NCI-H1436 treated with DMSO at 0.1 percent for 48 hours (cell line): Measurements from ENCODE around the gene ZBTB7C.

ENCODE experiments used
- DNase-seq: peaks from one replicate; lab custom pipeline; 2025; lab: John Stamatoyannopoulos, UW

ZBTB7C gene

DNA sequence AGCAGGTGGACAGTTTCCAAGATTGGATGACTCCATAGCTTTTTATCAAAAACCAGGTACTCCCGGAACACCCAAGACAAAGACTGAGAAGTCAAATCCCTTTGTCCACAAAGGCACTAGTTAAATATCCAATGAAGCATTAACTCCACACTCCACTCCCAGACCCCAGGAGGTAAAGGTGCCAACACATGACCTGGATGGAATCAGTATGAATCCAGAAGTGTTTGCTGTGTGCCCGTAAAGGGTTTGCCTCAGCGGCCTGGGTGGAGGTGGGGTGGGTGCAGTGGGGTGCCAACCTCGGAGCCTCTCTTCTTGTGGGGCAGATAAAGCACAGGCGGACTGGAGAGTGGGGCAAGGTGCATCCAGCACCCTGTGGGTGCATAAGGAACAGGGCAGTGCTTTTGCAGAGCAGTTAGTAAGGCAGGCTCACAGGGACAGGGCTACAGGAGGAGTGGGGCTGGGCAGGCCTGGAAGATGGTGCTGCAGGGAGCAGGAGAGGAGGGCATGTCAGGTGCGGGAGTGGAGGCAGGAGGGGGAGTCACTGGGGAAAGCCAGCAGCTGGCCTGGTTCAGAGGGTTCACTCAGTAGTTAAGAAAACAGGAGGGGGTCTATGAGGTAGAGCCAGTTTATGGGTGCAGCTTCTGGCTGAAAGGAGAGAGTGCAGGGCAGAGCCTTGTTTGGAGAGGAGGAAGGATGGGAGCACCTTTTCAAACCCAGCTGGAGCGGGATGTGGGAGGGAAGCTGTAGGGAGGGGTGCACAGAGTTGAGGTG is 270.3 kb downstream of the ZBTB7C start:
- DNase-seq: no peak

DNA sequence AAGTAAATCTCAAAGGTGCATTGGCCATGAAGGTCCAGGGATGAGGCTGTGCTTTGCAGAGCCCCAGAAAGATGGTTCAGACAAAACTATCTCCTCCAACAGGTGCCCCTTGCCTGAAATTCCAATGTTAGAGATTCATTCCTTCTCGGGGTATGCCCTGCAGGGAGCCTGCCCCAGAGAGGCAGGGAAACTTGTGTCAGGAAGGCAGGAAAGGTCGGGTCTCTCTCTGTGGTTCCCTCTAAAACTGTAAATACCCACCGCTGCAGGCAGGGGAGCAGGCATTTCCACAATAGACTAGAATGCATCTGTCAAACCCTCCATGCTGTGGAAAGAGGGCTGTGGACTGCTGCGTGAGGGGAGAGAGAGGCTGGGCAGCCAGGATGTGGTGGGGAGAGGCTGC is 271.0 kb downstream of the ZBTB7C start:
- DNase-seq: no peak

- DNase-seq: no peak
Measured at GRCh38 chr18:48137374-48138081, 271.7 kb downstream of the ZBTB7C start.

GRCh38 chr18:48136827-48137373 is 272.3 kb downstream of the ZBTB7C start:
- DNase-seq: no peak

- no peak for DNase-seq
Measured at GRCh38 chr18:48136051-48136826, 272.9 kb downstream of the ZBTB7C start.

DNA sequence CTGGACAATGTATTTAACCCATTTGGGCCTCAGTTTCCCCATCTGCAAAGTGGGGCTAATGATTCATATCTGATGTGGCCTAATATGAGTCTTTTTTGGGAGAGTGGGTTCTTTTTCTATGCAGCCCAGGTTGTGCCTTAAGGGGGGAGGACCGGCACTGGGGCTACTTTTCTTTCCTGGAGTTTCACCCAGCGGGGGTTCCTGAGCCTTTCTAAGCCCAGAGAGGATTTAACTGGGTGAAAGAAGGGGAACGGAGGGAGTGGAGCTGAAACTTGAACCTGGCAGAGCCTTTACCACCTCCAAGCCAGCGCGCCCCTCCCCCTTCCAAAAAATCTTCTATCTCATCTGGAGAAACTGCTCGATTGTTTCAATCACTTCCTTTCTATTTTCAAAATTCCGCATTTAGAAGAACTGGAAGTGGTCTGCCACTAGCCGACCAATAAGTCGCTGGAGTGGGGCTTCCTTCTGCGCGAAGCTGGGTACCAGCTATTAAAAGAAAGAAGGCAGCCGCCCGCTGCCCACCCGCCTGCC is 273.7 kb downstream of the ZBTB7C start:
- no peak for DNase-seq

DNA sequence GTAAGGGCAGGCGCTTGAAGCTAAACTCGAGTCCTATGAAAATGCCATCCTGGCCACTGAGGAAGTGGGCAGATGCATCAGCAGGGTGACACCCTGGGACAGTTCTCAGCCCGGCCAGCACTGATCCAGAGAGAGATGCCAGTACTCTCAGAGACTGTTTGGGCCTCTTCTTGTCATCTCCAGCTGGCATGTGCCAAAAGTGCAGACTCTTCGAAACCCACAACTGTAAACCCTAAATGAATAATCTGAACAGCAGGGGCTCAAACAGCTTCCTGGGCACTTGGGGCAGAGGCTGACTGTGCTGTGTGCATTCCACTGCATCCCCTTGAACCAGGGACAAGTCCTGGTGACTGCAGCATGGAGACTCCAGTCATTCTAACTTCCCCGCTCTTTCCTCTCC is 274.6 kb downstream of the ZBTB7C start:
- DNase-seq: no peak

DNA sequence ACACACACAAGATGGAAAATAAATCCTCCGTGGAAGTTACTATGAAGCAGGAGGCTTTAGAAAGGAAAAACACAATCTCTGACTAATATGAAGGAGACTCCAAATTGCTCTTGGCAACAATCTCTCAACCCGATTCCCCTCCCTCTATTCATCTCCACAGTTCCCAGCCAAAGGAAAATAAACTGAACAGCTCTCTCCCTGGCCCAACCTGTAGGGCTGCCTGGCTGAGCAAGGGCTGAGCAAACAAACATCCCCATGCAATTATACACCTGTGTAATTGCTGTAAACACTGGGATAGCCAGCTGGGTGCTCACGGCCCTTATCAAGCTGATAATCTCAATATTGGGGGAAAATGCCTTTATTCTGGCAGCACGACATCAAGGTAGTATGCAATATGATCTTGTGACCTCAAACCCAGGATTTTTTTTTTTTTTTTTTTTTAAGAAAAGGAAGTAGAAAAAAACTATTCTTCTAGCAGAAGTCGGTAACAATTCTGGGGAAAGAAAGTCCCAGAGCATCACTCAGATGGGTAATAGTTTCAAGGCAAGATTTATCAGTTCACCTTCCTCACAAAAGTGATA is 275.4 kb downstream of the ZBTB7C start:
- DNase-seq: no peak

- no peak for DNase-seq
Measured at GRCh38 chr18:48132797-48133655, 276.2 kb downstream of the ZBTB7C start.

DNA sequence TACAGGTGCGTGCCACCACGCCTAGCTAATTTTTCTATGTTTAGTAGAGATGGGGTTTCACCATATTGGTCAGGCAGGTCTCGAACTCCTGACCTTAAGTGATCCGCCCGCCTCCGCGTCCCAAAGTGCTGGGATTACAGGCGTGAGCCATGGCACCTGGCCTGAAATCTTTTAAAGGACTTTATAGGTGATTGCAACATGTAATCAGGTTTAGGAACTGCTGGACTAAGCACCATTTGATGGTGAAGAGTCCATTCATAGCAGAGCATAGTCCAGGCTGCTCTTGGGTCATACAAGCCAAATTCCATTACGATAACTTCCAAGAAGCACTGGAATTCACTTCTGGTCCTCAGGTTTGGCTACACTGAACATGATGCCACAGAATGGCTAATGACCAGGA is 278.1 kb downstream of the ZBTB7C start:
- no peak for DNase-seq

GRCh38 chr18:48129621-48130082 is 279.5 kb downstream of the ZBTB7C start:
- no peak for DNase-seq

DNA sequence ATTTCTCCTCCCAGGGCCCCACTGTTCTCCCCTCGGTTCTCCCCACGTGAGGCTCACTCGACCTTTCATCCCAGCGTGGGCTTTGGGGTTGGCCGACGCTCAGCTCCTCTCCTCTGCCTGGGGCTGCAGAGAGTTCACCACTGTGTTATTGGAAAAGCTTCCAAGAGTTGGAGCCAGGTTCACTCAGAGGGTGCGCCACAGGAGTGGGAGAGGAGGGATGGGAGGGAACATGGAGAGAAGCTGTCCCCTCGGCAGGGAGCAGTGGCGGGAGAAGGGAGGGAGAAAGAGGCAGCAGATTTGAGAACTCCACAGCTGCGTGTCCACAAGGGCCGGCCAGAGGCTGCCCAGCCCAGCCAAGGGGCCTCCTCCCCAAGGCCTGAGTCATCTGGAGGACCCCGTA is 281.6 kb downstream of the ZBTB7C start:
- no peak for DNase-seq

GRCh38 chr18:48126240-48126639 is 282.9 kb downstream of the ZBTB7C start:
- DNase-seq: no peak

- DNase-seq: no peak
Measured at GRCh38 chr18:48125724-48126123, 283.5 kb downstream of the ZBTB7C start.

- no peak for DNase-seq
Measured at GRCh38 chr18:48124857-48125626, 284.1 kb downstream of the ZBTB7C start.

DNA sequence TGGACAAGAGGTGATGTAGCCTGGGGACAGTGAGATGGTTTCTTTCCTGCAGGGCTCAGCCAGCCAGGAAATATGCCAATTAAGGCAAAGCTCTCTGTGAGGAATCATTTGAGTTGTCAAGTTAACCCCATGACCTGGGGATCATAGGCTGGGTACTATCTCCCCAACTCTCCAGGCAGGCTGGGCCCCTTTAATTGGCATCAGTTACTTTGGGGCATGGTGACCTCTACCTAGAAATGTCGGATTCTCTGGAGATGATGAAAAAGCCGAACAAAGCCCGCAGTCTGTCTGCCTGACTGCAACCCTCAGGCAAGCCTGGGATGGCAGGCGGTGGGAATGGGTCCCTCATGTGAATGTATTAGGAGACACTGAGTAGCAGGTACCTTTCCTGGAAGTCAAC is 285.2 kb downstream of the ZBTB7C start:
- no peak for DNase-seq

DNA sequence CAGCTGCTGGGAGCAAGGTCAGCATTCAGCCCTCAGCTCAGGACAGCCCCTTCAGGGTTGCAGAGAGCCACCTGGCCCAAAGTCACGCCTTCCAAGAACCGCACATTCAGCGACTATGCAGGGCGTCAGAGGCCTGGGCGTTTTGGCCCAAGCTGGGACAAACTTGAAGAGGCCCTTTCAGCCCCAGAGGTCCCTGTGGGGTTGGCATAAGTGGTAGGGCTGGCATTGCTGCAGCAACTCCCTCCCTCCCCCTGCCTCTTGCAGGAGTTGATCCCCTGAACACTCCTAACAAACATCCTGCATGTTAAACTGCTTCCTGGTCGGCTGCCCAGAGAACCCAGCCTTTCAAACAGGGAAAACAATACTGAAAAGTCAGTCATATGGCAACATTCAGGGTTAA is 285.9 kb downstream of the ZBTB7C start:
- no peak for DNase-seq

DNA sequence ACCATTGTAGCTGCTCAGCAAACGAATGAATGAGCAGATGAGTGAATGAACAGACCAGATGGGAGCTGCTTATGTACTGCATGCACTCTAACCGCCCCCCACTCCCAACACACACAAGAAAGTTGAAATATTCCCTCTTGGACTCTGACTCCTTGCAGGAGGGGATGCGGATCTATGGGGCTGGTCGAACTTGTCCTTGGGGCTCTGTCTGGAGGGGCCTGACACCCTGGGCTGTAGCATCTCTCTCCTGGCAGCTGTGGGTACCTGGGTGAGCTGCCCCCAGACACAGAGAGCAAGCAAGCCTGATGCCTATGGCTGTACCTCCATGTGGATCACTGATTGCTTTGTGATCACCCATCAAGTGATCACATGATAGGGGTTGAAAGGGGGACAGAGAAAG is 286.4 kb downstream of the ZBTB7C start:
- DNase-seq: no peak

GRCh38 chr18:48122376-48122775 is 286.8 kb downstream of the ZBTB7C start:
- DNase-seq: no peak

- no peak for DNase-seq
Measured at GRCh38 chr18:48121752-48122151, 287.4 kb downstream of the ZBTB7C start.
